ENCODE results near the gene SMIM33.

- TF ChIP-seq, protein P1, sequence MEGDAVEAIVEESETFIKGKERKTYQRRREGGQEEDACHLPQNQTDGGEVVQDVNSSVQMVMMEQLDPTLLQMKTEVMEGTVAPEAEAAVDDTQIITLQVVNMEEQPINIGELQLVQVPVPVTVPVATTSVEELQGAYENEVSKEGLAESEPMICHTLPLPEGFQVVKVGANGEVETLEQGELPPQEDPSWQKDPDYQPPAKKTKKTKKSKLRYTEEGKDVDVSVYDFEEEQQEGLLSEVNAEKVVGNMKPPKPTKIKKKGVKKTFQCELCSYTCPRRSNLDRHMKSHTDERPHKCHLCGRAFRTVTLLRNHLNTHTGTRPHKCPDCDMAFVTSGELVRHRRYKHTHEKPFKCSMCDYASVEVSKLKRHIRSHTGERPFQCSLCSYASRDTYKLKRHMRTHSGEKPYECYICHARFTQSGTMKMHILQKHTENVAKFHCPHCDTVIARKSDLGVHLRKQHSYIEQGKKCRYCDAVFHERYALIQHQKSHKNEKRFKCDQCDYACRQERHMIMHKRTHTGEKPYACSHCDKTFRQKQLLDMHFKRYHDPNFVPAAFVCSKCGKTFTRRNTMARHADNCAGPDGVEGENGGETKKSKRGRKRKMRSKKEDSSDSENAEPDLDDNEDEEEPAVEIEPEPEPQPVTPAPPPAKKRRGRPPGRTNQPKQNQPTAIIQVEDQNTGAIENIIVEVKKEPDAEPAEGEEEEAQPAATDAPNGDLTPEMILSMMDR (IDR thresholded peaks at IDR 0.05; ENCODE audit: insufficient read depth, low read length): no peak
- TF ChIP-seq, protein P2, sequence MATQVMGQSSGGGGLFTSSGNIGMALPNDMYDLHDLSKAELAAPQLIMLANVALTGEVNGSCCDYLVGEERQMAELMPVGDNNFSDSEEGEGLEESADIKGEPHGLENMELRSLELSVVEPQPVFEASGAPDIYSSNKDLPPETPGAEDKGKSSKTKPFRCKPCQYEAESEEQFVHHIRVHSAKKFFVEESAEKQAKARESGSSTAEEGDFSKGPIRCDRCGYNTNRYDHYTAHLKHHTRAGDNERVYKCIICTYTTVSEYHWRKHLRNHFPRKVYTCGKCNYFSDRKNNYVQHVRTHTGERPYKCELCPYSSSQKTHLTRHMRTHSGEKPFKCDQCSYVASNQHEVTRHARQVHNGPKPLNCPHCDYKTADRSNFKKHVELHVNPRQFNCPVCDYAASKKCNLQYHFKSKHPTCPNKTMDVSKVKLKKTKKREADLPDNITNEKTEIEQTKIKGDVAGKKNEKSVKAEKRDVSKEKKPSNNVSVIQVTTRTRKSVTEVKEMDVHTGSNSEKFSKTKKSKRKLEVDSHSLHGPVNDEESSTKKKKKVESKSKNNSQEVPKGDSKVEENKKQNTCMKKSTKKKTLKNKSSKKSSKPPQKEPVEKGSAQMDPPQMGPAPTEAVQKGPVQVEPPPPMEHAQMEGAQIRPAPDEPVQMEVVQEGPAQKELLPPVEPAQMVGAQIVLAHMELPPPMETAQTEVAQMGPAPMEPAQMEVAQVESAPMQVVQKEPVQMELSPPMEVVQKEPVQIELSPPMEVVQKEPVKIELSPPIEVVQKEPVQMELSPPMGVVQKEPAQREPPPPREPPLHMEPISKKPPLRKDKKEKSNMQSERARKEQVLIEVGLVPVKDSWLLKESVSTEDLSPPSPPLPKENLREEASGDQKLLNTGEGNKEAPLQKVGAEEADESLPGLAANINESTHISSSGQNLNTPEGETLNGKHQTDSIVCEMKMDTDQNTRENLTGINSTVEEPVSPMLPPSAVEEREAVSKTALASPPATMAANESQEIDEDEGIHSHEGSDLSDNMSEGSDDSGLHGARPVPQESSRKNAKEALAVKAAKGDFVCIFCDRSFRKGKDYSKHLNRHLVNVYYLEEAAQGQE (IDR thresholded peaks at IDR 0.05; ENCODE audit: insufficient replicate concordance, low read depth): no peak
- TF ChIP-seq POLR2AphosphoS5 (IDR thresholded peaks at IDR 0.05; ENCODE audit: low read depth): no peak
- TF ChIP-seq GABPA (IDR thresholded peaks at IDR 0.05; ENCODE audit: low read depth): no peak
- TF ChIP-seq SPI1 (IDR thresholded peaks at IDR 0.05; ENCODE audit: borderline replicate concordance, low read depth): no peak
Observed at GRCh38 chr5:139446956-139447779, 23.6 kb upstream of the SMIM33 start.
